Measurements from ENCODE around the gene FAM219B. TPM values are rescaled to one million over a fixed set of nuclear protein-coding genes. Genes with fewer than 3 reads are reported as not detected.
A peak's percentile ranks its signal among the peaks of the same experiment; 100 is the strongest.
"Not testable (repeated sequence)": the region's sequence is repeated elsewhere in the genome, so short reads cannot be mapped to it uniquely, and the experiment has no call there.

Gene FAM219B
- total RNA-seq: 72.6 and 73.2 TPM in 2 replicates

- peak within 1 kb of the TSS; percentile 87 for H3K27ac Mint-ChIP-seq
- H3K4me3 Mint-ChIP-seq: peak within 1 kb of the TSS; percentile 92
- intact Hi-C loops (cut with micrococcal nuclease): loop anchor here (1.0 to 2.0 kb wide), 5 partner anchors 16 to 61 kb away; partner anchors contain the start of genes COX5A, MPI and SCAMP2
- H3K36me3 Mint-ChIP-seq (ENCODE audit: low read depth): peaks cover 28% of the 10 kb centered on the region
- H3K4me1 Mint-ChIP-seq (ENCODE audit: low read depth): peaks cover 44% of the 10 kb centered on the region
- no peaks in the 10 kb centered on the region for H3K9me3 Mint-ChIP-seq
- peak; percentile 81 for DNase-seq (ENCODE audit: low spot score)
- no peaks in the 10 kb centered on the region for H3K27me3 Mint-ChIP-seq (ENCODE audit: insufficient read depth)
These were observed at the start of gene FAM219B for GRCh38 chr15:74906450-74907162. Gene FAM219B, minus strand, starts transcription at chr15:74906851. Its CDS starts 51 bp downstream, at chr15:74906800.

DNA sequence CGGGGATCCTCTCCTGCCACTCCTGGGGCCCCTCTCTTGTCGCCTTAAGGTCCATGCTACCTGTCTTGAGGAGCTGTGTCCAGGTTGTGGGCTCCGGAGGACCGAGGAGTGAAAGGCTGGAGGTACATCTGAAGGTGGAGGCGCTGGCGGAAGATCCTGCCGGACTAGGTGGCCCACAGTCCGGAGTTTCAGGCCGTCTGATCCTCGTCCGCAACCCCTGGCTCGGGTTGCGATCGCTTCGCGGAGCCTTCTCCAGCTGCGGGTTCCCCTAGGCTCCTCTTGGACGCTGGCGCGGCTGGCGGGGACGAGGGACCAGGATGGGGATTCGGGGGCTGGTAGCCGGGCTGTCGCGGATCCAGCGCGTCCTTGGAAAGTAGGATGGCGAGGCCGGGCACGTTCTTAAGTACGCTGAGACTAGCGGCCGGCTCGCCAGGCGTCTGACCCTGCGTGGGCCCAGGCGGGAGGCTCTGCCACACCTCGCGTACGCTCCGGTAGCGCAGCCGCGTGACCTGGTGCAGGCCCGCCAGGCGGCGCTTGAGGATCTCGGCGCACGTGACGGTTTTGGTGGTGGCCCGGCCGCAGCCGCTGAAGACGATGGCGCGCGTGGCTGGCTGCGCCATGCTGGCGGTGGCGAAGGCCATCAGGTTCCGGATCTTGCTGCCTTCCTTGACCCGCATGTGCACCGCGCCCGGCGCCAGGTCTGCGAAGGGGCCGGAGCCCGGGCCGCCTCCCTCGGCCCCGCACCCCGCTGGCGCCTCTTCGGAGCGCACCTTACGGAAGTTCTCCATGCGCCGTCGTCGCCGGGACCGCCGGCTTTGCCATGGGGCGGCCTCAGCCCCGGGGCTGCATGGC lies 49.4 kb upstream of the FAM219B start:
- Mint-ChIP-seq H3K9me3 (no peaks in the 10 kb centered on the region), H3K36me3 (ENCODE audit: low read depth) (peaks cover 2% of the 10 kb centered on the region), H3K4me3 (peak overlapping the region; percentile 64), H3K27me3 (ENCODE audit: insufficient read depth) (peaks cover 41% of the 10 kb centered on the region), H3K27ac (no peak overlapping the region), H3K4me1 (ENCODE audit: low read depth) (peaks cover 29% of the 10 kb centered on the region)
- DNase-seq (ENCODE audit: low spot score): peak; percentile 54
- intact Hi-C loops (cut with micrococcal nuclease): loop anchor here (1.0 kb wide), 5 partner anchors 18 to 249 kb away; partner anchors contain the start of genes COX5A, PPCDC and SCAMP5

DNA sequence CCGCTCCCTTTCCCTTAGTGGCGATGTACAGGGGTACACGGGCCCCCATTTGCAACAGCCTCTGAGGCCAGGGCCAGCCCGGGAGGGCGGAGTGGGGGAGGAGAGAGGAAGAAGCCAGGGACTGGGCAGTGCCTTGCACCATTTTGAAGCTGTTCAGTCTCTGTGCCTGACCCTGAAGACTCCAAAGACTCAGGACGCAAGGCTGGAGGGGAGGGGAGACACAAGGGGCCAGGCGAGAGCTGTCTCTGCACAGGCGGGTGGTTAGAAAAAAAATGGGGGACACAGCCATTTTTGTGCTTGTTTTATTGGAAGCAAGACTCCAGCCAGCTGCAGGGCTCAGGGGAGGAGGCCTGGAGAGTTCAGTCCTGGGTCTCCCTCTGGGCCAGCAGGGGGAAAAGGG lies 48.4 kb upstream of the FAM219B start:
- peaks cover 32% of the 10 kb centered on the region for H3K27me3 Mint-ChIP-seq (ENCODE audit: insufficient read depth)
- peak overlapping the region; percentile 64 for H3K4me3 Mint-ChIP-seq
- DNase-seq (ENCODE audit: low spot score): no peak
- peaks cover 25% of the 10 kb centered on the region for H3K4me1 Mint-ChIP-seq (ENCODE audit: low read depth)
- peaks cover 2% of the 10 kb centered on the region for H3K36me3 Mint-ChIP-seq (ENCODE audit: low read depth)
- H3K9me3 Mint-ChIP-seq: no peaks in the 10 kb centered on the region
- intact Hi-C loops (cut with micrococcal nuclease): no loop called here
- no peak overlapping the region for H3K27ac Mint-ChIP-seq

GRCh38 chr15:74954515-74954914 lies 47.9 kb upstream of the FAM219B start:
- H3K27me3 Mint-ChIP-seq (ENCODE audit: insufficient read depth): peaks cover 27% of the 10 kb centered on the region

GRCh38 chr15:74951006-74951405 lies 44.4 kb upstream of the FAM219B start:
- intact Hi-C loops (cut with micrococcal nuclease): loop anchor here (2.0 to 5.0 kb wide), 2 partner anchors 44 to 579 kb away; partner anchors contain the start of gene FAM219B
- H3K27me3 Mint-ChIP-seq (ENCODE audit: insufficient read depth): peaks cover 6% of the 10 kb centered on the region
- peaks cover 14% of the 10 kb centered on the region for H3K4me1 Mint-ChIP-seq (ENCODE audit: low read depth)
- H3K9me3 Mint-ChIP-seq: no peaks in the 10 kb centered on the region
- H3K4me3 Mint-ChIP-seq: no peak overlapping the region
- peaks cover 2% of the 10 kb centered on the region for H3K36me3 Mint-ChIP-seq (ENCODE audit: low read depth)
- no peak overlapping the region for H3K27ac Mint-ChIP-seq
- DNase-seq (ENCODE audit: low spot score): no peak

More at GRCh38 chr15:74954515-74954914, 47.9 kb upstream of the FAM219B start:
- no peak for DNase-seq (ENCODE audit: low spot score)
- H3K27ac Mint-ChIP-seq: no peak overlapping the region
- peak overlapping the region; percentile 64 for H3K4me3 Mint-ChIP-seq
- peaks cover 2% of the 10 kb centered on the region for H3K36me3 Mint-ChIP-seq (ENCODE audit: low read depth)
- peaks cover 24% of the 10 kb centered on the region for H3K4me1 Mint-ChIP-seq (ENCODE audit: low read depth)
- H3K9me3 Mint-ChIP-seq: no peaks in the 10 kb centered on the region
- intact Hi-C loops (cut with micrococcal nuclease): loop anchor here (5.0 kb wide), 1 partner anchor 582 kb away; no protein-coding TSS in a partner anchor

- peak; percentile 71 for DNase-seq (ENCODE audit: low spot score)
- Mint-ChIP-seq H3K27ac (no peak overlapping the region), H3K9me3 (no peaks in the 10 kb centered on the region), H3K27me3 (ENCODE audit: insufficient read depth) (peaks cover 1% of the 10 kb centered on the region), H3K4me3 (no peak overlapping the region), H3K4me1 (ENCODE audit: low read depth) (peaks cover 11% of the 10 kb centered on the region), H3K36me3 (ENCODE audit: low read depth) (no peaks in the 10 kb centered on the region)
- intact Hi-C loops (cut with micrococcal nuclease): loop anchor here (1.0 to 5.0 kb wide), 7 partner anchors 43 to 578 kb away; partner anchors contain the start of gene FAM219B
These were observed 43.6 kb upstream of the FAM219B start for GRCh38 chr15:74950078-74950908.

GRCh38 chr15:74937590-74938371 lies 31.1 kb upstream of the FAM219B start, which contains the start of gene COX5A:
Gene COX5A, minus strand, starts transcription at chr15:74938073. Its CDS starts 59 bp downstream, at chr15:74938014.
- no peaks in the 10 kb centered on the region for H3K27me3 Mint-ChIP-seq (ENCODE audit: insufficient read depth)
- intact Hi-C loops (cut with micrococcal nuclease): loop anchor here (1.0 to 5.0 kb wide), 11 partner anchors 19 to 565 kb away; partner anchors contain the start of genes ARID3B, CLK3, FAM219B and MPI
- H3K27ac Mint-ChIP-seq: peak within 1 kb of the TSS; percentile 91
- peak; percentile 91 for DNase-seq (ENCODE audit: low spot score)
- H3K9me3 Mint-ChIP-seq: no peaks in the 10 kb centered on the region
- H3K4me1 Mint-ChIP-seq (ENCODE audit: low read depth): peaks cover 22% of the 10 kb centered on the region
- H3K36me3 Mint-ChIP-seq (ENCODE audit: low read depth): peaks cover 12% of the 10 kb centered on the region
- H3K4me3 Mint-ChIP-seq: peak within 1 kb of the TSS; percentile 91

- peak overlapping the region; percentile 87 for H3K27ac Mint-ChIP-seq
- intact Hi-C loops (cut with micrococcal nuclease): loop anchor here (5.0 kb wide), 3 partner anchors 320 to 565 kb away; partner anchors contain the start of genes ARID3B and CLK3
- H3K36me3 Mint-ChIP-seq (ENCODE audit: low read depth): peaks cover 14% of the 10 kb centered on the region
- H3K4me1 Mint-ChIP-seq (ENCODE audit: low read depth): peaks cover 25% of the 10 kb centered on the region
- peak overlapping the region; percentile 91 for H3K4me3 Mint-ChIP-seq
- no peaks in the 10 kb centered on the region for H3K9me3 Mint-ChIP-seq
- DNase-seq (ENCODE audit: low spot score): no peak
- H3K27me3 Mint-ChIP-seq (ENCODE audit: insufficient read depth): no peaks in the 10 kb centered on the region
These were observed 30.6 kb upstream of the FAM219B start for GRCh38 chr15:74937272-74937589.

DNA sequence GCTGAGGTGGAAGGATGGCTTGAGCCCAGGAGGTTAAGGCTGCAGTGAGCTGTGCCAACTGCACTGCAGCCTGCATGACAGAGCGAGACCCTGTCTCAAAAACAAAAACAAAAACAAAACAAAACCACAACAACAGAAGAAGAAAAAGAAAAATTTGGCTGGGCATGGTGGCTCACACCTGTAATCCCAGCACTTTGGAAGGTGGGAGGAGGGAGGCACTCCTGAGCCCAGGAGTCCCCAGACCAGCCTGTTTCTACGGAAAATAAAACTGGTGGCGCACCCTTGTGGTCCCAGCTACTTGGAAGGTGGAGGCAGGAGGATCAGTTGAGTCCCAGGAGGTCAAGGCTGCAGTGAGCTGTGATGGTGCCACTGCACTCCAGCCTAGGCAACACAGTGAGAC lies 28.5 kb upstream of the FAM219B start:
- intact Hi-C loops (cut with micrococcal nuclease): loop anchor here (5.0 kb wide), 3 partner anchors 318 to 563 kb away; partner anchors contain the start of genes ARID3B and CLK3
- DNase-seq (ENCODE audit: low spot score): not testable (repeated sequence)

GRCh38 chr15:74933573-74933972 lies 26.9 kb upstream of the FAM219B start:
- Mint-ChIP-seq H3K9me3 (no peaks in the 10 kb centered on the region), H3K36me3 (ENCODE audit: low read depth) (peaks cover 27% of the 10 kb centered on the region), H3K27me3 (ENCODE audit: insufficient read depth) (no peaks in the 10 kb centered on the region), H3K4me3 (peak overlapping the region; percentile 10), H3K27ac (peak overlapping the region; percentile 52), H3K4me1 (ENCODE audit: low read depth) (peaks cover 25% of the 10 kb centered on the region)
- no peak for DNase-seq (ENCODE audit: low spot score)
- intact Hi-C loops (cut with micrococcal nuclease): no loop called here

More for the DNA sequence above, 28.5 kb upstream of the FAM219B start:
- peaks cover 21% of the 10 kb centered on the region for H3K36me3 Mint-ChIP-seq (ENCODE audit: low read depth)
- H3K4me1 Mint-ChIP-seq (ENCODE audit: low read depth): peaks cover 30% of the 10 kb centered on the region
- H3K4me3 Mint-ChIP-seq: peak overlapping the region; percentile 82
- H3K27ac Mint-ChIP-seq; H3K9me3 Mint-ChIP-seq; H3K27me3 Mint-ChIP-seq (ENCODE audit: insufficient read depth): not testable (repeated sequence)

- no peaks in the 10 kb centered on the region for H3K27me3 Mint-ChIP-seq (ENCODE audit: insufficient read depth)
- H3K4me1 Mint-ChIP-seq (ENCODE audit: low read depth): peaks cover 8% of the 10 kb centered on the region
- intact Hi-C loops (cut with micrococcal nuclease): no loop called here
These were observed 22.1 kb upstream of the FAM219B start for GRCh38 chr15:74928771-74929198.

More at GRCh38 chr15:74928771-74929198, 22.1 kb upstream of the FAM219B start:
- H3K9me3 Mint-ChIP-seq: no peaks in the 10 kb centered on the region
- H3K4me3 Mint-ChIP-seq: no peak overlapping the region
- H3K27ac Mint-ChIP-seq: no peak overlapping the region
- H3K36me3 Mint-ChIP-seq (ENCODE audit: low read depth): peaks cover 28% of the 10 kb centered on the region
- no peak for DNase-seq (ENCODE audit: low spot score)

Measured in activated T-helper 1 cell treated with anti-CD3 and anti-CD28 coated beads, Interleukin-12 subunit alpha, Interleukin-12 subunit beta, Interleukin-2, Interleukin-4 antibody, amounts not matched to agents 30 ng/mL and 10 ng/mL and 1 ng/mL, durations not matched to agents 14 hours and 24 hours and 36 hours (primary cell).